Hematopoietic multipotent progenitor cell treated with erythropoietin and hydrocortisone succinate and interleukin-3 and kit ligand, for 17 days (in vitro differentiated cells): ENCODE data around the gene MOK.
"Not testable (repeated sequence)": the region's sequence is repeated elsewhere in the genome, so short reads cannot be mapped to it uniquely, and the experiment has no call there.

Experiments
- DNase-seq: peaks from one replicate; pipeline ENCODE4 v3.0.0-alpha.2; 2015; ENCODE audit warnings: low spot score

Gene MOK

DNA sequence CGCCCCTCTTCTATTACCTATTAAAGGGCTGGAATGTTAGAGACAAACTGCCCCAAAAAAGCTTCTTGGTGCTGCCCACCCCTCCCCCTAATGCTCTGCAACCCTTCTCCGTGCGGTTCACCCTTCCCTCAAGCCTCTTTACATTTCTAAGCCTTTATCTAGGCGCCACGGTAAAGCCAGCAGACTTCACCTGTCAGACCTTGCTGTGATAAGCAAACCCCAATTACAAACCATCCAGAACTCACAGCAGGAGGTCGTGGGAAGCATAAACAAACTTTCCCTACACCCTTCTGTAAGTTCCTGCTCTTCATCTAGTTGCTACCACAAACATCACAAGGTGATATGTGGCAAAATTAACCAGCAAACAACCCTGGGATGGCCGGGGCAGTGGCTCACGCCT, 56.8 kb downstream of the MOK start:
- DNase-seq: no peak

DNA sequence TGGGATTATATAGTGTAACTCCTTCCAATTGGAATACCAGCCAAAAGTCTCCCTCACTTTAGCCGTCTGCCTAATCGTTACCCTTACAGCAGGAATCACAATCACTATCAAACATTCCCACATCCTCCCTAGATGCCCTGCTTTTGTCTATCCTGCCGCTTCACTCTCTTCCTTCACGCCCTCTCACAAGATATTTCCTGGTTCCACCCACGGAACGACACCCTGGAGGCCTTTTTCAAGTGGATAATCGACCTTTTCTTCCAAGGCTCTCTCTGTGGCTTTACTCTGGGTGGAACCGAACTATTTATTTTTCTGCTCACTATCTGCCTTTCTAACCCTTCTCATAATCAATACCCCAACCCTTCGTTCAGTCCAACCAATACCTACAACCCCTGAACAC, 58.9 kb downstream of the MOK start:
- DNase-seq: no peak

- not testable (repeated sequence) for DNase-seq
Measured at GRCh38 chr14:102243795-102244194, 61.2 kb downstream of the MOK start.

GRCh38 chr14:102241147-102241546, 63.8 kb downstream of the MOK start:
- DNase-seq: no peak

DNA sequence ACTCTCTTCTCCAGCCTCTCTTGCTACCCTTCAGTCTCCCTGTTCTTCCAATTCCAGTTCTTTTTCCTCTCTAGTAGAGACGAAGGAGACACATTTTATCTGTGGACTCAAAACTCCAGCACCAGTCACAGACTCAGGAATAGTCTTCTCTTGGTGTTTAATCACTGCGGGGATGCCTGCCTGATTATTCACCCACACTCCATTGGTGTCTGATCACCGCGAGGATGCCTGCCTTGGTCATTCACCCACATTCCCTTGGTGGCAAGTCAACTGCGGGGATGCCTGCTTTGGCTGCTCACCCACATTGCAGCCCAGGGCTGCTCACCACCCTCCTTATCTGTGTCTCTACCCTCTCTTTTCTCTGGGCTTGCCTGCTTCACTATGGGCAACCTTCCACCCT, 64.5 kb downstream of the MOK start:
- not testable (repeated sequence) for DNase-seq

GRCh38 chr14:102239231-102239630, 65.7 kb downstream of the MOK start:
- DNase-seq: no peak

DNA sequence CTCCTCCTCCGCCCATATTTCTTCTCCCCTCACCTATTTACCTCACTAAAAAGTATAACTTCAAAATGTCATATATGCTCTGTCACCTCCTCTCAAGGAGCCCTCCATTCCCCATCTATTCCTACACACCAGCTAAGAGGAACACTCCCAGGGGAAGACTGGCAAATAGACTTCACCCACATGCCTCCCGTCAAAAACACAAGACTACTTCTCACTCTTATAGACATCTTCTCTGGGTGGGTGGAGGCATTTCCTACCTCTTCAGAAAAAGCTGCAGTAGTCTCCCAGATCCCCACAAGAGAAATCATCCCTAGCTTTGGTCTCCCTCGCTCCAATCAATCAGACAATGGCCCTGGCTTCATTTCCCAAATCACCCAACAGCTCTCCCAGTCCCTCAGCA, 66.2 kb downstream of the MOK start:
- DNase-seq: no peak

DNA sequence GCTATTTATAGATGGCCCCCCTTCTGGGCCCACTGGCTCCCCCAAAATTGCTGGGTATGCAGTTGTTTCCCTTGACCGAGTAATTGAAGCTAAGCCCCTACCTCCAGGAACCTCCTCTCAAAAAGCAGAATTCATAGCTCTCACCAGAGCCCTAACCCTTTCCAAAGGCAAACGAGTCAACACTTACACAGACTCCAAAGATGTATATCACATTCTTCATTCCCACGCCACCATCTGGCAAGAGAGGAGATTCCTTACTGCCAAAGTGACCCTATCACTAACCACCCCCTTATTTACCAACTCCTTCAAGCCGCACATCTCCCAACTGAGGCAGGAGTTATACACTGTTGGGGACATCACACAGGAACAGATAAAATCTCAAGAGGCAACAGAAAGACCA, 66.8 kb downstream of the MOK start:
- DNase-seq: no peak

GRCh38 chr14:102236026-102236425, 68.9 kb downstream of the MOK start:
- no peak for DNase-seq

DNA sequence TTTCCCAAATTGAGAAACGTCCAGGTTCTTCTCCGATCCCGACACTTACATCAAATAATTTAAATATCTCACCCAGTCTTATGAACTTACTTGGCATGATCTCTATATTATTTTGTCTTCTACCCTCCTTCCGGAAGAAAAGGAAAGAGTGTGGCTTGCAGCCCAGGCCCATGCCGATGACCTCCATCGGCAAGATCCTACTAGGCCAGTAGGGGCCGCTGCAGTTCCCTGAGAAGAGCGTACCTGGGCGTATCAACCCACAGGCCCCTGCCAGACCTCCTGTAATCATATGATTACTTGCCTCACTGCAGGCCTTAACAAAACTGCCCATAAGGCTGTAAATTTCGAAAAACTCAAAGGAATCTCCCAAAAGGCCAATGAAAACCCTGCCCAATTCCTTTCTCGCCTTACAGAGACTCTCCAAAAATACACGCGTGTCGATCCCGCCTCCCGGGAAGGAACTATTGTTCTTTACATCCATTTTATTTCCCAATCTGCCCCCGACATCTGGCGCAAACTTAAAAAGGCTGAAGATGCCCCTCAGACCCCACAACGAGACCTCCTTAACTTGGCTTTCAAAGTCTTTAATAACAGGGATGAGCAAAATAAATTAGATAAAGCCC, 69.6 kb downstream of the MOK start:
- DNase-seq: peak; percentile 81

- DNase-seq: no peak
Measured at GRCh38 chr14:102234331-102235264, 70.4 kb downstream of the MOK start.

- DNase-seq: no peak
Measured at GRCh38 chr14:102233081-102233480, 71.9 kb downstream of the MOK start.

DNA sequence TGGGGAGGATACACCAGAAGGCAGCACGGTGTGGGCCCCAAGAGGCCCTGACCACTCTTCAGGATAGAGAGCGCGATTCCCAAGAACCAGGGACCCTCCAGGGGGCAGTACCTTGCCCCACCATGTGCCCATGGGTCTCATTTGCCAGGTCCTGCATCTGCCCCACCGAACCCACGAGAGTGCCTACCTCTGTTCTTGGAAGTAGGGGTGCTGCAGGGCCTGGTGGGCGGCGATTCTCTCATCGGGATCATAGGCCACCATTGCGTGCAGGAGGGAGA, 72.7 kb downstream of the MOK start:
- no peak for DNase-seq

DNA sequence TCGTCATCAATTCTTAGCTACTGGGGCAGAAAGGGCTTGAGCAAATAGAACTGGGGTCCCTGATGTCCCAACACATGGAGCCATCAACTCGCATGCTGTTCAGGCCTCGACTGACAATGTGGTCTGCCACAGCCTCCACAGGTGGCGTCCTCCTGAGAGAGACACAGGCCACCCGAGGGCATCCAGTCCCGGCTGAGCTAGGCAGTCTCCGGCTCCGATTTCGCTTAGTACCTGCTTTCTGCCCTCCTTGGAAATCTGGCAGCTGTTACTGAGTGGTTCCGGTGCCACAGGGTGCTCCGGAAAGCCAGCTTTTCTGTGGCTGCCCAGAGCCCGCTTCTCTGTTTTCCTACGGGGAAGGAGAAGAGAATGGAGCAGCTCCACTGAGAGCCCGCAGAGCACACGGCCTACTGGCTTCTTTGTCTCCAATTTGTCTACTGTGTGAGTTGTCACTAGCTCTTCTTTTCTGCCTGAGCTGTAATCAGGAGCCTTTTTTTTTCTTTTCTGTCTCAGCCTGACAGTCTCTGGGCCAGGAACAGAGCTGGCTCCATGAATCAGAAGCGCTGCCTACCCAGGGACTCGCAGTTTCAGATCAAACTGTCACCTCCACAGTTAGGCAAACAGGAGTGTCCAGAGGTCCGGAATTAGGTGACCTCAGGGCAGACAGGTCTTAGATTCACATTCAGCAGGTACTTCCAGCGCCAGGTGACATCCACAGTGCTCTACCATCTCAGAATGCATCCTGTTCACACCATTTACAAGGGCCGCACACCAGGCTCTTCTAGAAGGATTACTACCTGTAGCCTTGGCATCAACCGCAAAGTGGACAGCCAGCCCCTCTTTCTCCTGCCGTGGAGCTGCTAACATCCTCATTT, 73.3 kb downstream of the MOK start:
- no peak for DNase-seq

- no peak for DNase-seq
Measured at GRCh38 chr14:102230481-102231210, 74.3 kb downstream of the MOK start.

DNA sequence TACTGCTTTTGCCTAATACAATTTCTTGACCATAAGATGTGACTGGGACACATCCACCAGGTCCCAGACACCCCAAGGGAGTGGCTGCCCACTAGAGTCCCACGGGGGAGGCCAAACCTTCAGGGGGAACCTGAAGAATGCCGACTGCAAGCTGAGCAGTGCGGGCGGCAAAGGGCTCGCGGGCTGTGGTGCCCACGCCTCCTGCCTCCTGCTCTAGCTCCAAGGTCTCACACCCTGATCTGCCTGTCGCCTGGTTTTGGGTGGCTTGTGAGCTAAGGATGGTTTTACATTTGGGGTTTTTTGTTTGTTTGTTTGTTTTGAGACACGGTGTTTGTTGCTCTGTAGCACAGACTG, 75.2 kb downstream of the MOK start:
- DNase-seq: no peak

DNA sequence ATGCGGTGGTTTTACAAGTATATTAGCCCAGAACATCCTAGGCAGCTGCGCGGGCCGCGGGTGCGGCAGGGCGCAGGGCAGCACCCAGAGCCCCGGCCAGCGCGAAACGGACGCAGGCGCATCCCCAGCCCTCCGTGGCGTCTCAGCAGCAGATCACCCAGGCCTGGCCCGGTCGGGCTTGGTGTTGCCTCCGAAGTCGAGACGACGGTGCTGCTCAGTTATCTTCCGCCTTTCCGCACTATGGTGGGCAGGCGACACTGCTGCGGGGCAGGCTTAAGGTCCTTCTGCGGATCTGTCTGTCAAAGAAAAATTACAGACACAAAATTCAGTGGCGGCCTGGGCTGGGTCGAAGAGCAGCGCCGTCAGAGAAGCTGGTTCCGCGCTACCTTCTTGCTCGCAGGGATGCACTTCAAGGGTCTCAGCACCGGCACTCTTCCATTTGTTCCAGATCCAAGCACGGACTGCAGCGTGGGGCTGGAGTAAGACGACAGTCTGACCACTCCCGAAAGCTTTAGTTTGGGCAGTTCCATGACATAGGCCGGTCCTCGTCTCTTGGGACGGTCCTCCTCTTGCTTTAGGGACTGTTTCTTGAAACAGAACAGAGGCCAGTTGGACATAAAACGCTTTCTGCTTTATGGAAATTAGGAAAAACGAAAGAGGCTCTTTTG, 75.8 kb downstream of the MOK start:
- no peak for DNase-seq

- no peak for DNase-seq
Measured at GRCh38 chr14:102227184-102227964, 77.6 kb downstream of the MOK start.

DNA sequence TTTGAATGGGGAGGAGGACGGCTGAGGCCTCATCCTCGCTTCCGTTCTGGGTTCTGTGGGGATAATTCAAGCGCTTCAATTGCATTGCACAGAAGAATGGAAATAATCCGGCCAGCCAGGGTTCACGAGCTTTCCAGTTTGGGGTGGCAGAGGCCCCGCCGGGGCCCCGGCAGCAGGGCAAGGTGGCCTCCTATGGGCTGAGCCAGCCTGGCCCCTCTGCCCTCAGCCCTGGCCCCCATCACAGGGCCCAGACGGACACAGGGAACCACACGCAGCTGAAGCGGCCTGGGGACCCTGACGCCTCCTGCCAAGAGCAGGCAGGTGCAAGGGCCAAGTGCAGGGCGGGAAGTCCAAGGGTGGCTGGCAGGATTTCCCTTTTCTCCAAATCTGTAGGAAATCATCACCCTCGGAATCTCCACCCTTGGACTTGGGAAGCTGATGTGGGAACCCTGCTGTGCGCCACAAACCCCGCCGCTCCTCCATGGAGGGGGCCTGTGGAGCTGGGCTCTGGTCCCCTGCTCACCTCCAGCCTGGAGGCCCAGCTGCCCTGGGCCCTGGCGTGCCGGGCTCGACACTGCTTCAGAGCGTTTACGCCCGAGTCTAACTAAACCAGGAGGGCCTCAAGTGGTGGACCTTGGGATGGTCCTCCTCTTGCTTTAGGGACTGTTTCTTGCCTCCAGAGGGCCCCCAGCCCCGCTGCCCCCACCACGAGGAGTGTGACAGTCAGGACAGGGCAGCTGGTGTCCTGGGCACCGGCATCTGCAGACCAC, 78.4 kb downstream of the MOK start:
- DNase-seq: no peak

- DNase-seq: no peak
Measured at GRCh38 chr14:102225936-102226335, 79.0 kb downstream of the MOK start.
